Parathyroid adenoma (tissue), 2 donors: ENCODE results near the gene SLC47A2.
"Not testable (repeated sequence)": the region's sequence is repeated elsewhere in the genome, so short reads cannot be mapped to it uniquely, and the experiment has no call there.

Source experiments
- H2AFZ ChIP-seq: fragments of 300-600 bp; sonication (generic); one replicate; pipeline ENCODE4 v1.7.0; 2017; ENCODE audit warnings: antibody characterized with exemption, mild to moderate bottlenecking
- H3K27ac ChIP-seq: fragments of 300-600 bp; sonication (generic); one replicate; pipeline ENCODE4 v1.7.0; 2017
- H3K27me3 ChIP-seq: fragments of 300-600 bp; sonication (generic); one replicate; pipeline ENCODE4 v1.7.0; 2017; ENCODE audit warnings: low read length; ENCODE audit not compliant: control insufficient read depth, insufficient read depth
- H3K36me3 ChIP-seq: fragments of 300-600 bp; sonication (generic); one replicate; pipeline ENCODE4 v1.7.0; 2017; ENCODE audit warnings: low read length; ENCODE audit not compliant: control insufficient read depth, insufficient read depth
- H3K4me1 ChIP-seq: fragments of 300-600 bp; sonication (generic); one replicate; pipeline ENCODE4 v1.7.0; 2017; ENCODE audit warnings: control low read depth
- H3K4me2 ChIP-seq: fragments of 300-600 bp; sonication (generic); one replicate; pipeline ENCODE4 v1.7.0; 2017; ENCODE audit warnings: low read length
- H3K4me3 ChIP-seq: fragments of 300-600 bp; sonication (generic); one replicate; pipeline ENCODE4 v1.7.0; 2017; ENCODE audit warnings: low read depth, low read length
- H3K79me2 ChIP-seq: fragments of 300-600 bp; sonication (generic); one replicate; pipeline ENCODE4 v1.7.0; 2017; ENCODE audit warnings: control low read depth
- H3K9ac ChIP-seq: fragments of 300-600 bp; sonication (generic); one replicate; pipeline ENCODE4 v1.7.0; 2017; ENCODE audit warnings: mild to moderate bottlenecking
- H3K9me3 ChIP-seq: fragments of 300-600 bp; sonication (generic); one replicate; pipeline ENCODE4 v1.7.0; 2017; ENCODE audit warnings: low read length; ENCODE audit not compliant: control insufficient read depth
- TF ChIP-seq, protein P1 (sequence below): fragments of 300-600 bp; sonication (generic); IDR thresholded peaks from one replicate; pipeline ENCODE4 v1.7.0; 2017; ENCODE audit warnings: antibody characterized with exemption, mild to moderate bottlenecking
- donor health status: primary hyperparathyroidism.

The SLC47A2 gene

DNA sequence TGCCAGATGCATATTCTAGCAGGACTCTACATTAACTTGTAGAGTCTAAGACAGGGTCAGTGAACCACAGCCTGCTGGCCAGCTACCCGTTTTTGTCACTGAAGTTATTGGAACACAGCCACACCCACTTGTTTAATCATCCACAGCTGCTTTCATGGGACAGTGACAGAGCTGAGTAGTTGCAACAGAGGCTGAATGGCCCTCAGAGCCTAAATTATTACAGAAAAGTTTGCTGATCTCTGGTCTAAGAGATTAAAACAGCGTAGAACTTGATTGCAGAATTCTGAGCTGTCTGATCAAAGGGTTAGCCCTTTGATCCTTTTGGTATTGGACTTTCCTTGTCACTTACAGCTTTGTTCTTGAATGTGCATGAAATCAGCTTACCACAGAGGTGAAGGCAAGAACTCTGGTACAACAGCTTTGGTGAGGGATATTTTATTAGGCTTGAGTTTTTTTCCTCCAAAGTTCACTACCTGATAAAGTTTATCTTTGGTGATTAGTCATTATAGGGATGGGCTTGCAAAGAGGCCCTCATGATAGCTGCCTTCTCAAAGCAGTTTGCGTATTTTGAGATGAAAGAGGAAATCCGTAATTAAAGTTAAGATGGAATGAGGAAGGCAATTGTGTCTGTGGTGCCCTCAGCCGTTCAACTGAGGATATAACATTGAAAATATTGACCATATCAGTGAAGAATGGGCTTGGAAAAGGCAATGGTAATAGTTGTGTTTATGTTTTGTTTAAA, 44.2 kb downstream of the SLC47A2 start:
- H3K27ac ChIP-seq, result no peak overlapping the region
- no peak overlapping the region for H3K4me2 ChIP-seq
- no peak overlapping the region for H3K9ac ChIP-seq
- H3K9me3 ChIP-seq, result no peaks in the 10 kb centered on the region
- peaks cover 8% of the 10 kb centered on the region for H3K4me1 ChIP-seq
- TF ChIP-seq, protein P1, sequence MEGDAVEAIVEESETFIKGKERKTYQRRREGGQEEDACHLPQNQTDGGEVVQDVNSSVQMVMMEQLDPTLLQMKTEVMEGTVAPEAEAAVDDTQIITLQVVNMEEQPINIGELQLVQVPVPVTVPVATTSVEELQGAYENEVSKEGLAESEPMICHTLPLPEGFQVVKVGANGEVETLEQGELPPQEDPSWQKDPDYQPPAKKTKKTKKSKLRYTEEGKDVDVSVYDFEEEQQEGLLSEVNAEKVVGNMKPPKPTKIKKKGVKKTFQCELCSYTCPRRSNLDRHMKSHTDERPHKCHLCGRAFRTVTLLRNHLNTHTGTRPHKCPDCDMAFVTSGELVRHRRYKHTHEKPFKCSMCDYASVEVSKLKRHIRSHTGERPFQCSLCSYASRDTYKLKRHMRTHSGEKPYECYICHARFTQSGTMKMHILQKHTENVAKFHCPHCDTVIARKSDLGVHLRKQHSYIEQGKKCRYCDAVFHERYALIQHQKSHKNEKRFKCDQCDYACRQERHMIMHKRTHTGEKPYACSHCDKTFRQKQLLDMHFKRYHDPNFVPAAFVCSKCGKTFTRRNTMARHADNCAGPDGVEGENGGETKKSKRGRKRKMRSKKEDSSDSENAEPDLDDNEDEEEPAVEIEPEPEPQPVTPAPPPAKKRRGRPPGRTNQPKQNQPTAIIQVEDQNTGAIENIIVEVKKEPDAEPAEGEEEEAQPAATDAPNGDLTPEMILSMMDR, result no peak
- no peak overlapping the region for H2AFZ ChIP-seq
- no peak overlapping the region for H3K4me3 ChIP-seq
- no peaks in the 10 kb centered on the region for H3K27me3 ChIP-seq
- no peaks in the 10 kb centered on the region for H3K79me2 ChIP-seq
- H3K36me3 ChIP-seq, result no peaks in the 10 kb centered on the region

DNA sequence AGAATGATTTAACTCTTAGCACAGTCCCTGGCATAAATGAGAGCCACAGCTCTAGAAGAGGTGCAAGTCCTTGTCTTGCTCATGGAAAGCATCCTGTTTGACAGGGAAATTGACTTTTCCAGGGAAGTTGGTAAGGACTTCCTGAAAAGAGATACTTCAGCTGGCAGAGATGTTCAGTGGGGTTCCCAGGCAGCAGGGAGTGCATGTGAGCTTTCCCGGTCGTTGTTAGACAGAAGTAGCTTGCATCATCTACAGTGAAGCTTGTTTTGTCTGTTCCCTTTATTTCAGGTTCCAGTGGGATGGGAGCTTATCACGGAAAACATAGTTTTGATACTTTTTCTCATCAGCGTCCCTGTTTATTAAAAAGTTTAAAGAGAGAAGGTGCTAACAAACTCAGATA, 45.0 kb downstream of the SLC47A2 start:
- Histone ChIP-seq H3K36me3 (no peaks in the 10 kb centered on the region), H3K4me2 (no peak overlapping the region), H2AFZ (no peak overlapping the region), H3K4me1 (peaks cover 8% of the 10 kb centered on the region), H3K27me3 (no peaks in the 10 kb centered on the region), H3K27ac (no peak overlapping the region), H3K4me3 (no peak overlapping the region), H3K79me2 (no peaks in the 10 kb centered on the region), H3K9me3 (no peaks in the 10 kb centered on the region), H3K9ac (no peak overlapping the region)
- TF ChIP-seq, protein P1, result no peak

DNA sequence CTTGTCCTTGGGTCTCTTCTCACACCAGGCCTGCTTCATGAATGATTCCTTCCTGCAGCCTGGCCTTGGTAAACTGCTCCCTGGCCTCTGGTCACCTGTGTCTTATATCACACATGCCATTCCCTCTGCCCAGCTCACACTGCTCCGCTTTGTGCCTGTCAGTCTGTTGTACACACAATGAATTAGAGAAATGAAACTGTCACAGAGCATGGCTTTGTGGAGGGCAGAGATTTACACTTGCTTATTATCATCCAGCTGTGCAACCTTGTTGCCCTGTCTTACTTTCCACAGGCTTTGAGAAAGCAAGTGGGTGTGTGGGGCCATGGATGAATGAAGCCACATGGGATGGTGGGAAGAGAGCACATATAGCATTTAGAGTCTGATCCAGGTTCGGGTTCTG, 45.5 kb downstream of the SLC47A2 start:
- H3K9me3 ChIP-seq, result no peaks in the 10 kb centered on the region
- no peaks in the 10 kb centered on the region for H3K79me2 ChIP-seq
- H3K4me3 ChIP-seq, result no peak overlapping the region
- TF ChIP-seq, protein P1, result no peak
- H3K27ac ChIP-seq, result no peak overlapping the region
- no peak overlapping the region for H3K9ac ChIP-seq
- no peaks in the 10 kb centered on the region for H3K27me3 ChIP-seq
- H3K4me1 ChIP-seq, result peaks cover 8% of the 10 kb centered on the region
- no peaks in the 10 kb centered on the region for H3K36me3 ChIP-seq
- H2AFZ ChIP-seq, result no peak overlapping the region
- no peak overlapping the region for H3K4me2 ChIP-seq

DNA sequence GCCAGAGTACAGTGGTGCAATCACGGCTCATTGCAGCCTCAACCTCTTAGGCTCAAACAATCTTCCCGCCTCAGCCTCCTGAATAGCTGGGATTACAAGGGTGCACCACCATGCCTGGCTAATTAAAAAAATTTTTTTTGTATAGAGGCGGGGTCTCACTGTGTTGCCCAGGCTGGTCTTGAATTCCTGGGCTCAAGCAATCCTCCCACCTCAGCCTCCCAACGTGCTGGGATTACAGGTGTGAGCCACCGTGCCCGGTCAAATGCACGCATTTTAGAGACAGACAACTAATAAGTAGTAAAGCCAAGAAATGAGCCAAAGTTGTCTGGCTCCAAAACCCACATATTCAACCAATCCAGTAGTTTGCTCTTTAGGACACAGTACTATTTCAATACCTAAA, 46.7 kb downstream of the SLC47A2 start:
- H3K79me2 ChIP-seq, H3K9me3 ChIP-seq, H3K4me1 ChIP-seq, H3K27me3 ChIP-seq, H3K4me2 ChIP-seq, H3K36me3 ChIP-seq, H3K9ac ChIP-seq, H2AFZ ChIP-seq, H3K27ac ChIP-seq, H3K4me3 ChIP-seq: not testable (repeated sequence)

DNA sequence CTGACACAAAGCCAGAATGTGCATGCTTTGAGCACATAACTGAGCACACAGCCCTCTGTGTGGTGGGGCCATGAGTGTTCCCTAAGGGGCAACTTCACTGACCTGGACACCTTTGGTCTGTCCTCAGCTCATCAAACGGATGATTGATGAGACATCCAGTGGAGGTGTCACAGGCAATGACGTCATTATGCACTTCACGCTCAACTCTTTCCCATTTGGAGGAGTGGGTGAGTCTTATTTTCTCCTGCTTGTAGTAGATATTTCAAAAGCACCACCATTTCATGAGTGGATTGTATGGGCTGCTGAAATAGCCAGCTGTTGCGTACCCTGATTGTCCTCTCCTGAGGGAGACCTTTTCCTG, 51.6 kb downstream of the SLC47A2 start:
- Histone ChIP-seq H3K9ac (no peak overlapping the region), H3K4me1 (peaks cover 4% of the 10 kb centered on the region), H2AFZ (no peak overlapping the region), H3K36me3 (no peaks in the 10 kb centered on the region), H3K27me3 (no peaks in the 10 kb centered on the region), H3K4me3 (no peak overlapping the region), H3K4me2 (no peak overlapping the region), H3K79me2 (no peaks in the 10 kb centered on the region), H3K9me3 (no peaks in the 10 kb centered on the region), H3K27ac (no peak overlapping the region)
- TF ChIP-seq, protein P1, result no peak
